ENCODE results near the gene MKLN1. TPM values are rescaled to one million over a fixed set of nuclear protein-coding genes. Genes with fewer than 3 reads are reported as not detected.

The MKLN1 gene
- total RNA-seq, 1 experiment from 2014 or later = 48.5 TPM

DNA sequence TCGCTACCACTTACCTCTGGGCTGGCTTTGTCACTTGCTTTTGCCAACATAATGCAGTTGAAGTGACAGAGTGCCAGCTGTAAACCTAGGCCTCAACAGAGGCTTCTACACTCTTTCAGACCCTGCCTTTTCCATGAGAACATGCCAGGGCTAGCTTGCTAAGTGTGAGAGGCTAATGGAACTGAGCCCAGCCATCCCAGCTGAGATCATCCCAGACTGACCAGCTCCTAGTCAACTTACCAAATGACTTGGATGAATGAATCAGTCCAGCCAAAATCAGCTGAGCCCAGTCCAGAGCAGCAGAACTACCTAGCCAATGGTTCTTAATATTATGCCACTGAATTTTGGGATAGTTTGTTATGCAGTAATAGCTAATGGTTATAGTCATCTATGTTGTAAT lies 34.7 kb upstream of the MKLN1 start:
- Histone ChIP-seq H3K4me2 (ENCODE audit: low read length) (no peak overlapping the region), H3K4me3 (replicated peaks in 1 of 2; ENCODE audit: low read depth in 1 of 2, low read length in 2 of 2) (no peak overlapping the region), H2AFZ (ENCODE audit: low read depth, low read length, poor library complexity, severe bottlenecking) (no peak overlapping the region), H3K9me3 (ENCODE audit: control insufficient read depth in 1 of 2, insufficient read depth in 1 of 2, low read depth in 1 of 2, low read length in 2 of 2) (no peaks in the 10 kb centered on the region), H3K9ac (ENCODE audit: low read length) (no peak overlapping the region), H3K4me1 (ENCODE audit: control insufficient read depth in 1 of 2, insufficient read depth in 2 of 2, low read length in 2 of 2) (no peaks in the 10 kb centered on the region), H3K27me3 (ENCODE audit: insufficient read depth, low read length) (no peaks in the 10 kb centered on the region), H3K79me2 (ENCODE audit: insufficient read depth, low read length) (no peaks in the 10 kb centered on the region), H4K20me1 (ENCODE audit: insufficient read depth) (no peaks in the 10 kb centered on the region), H3K27ac (ENCODE audit: low read depth, low read length) (no peak overlapping the region), H3K9me2 (ENCODE audit: insufficient read depth) (no peaks in the 10 kb centered on the region), H3K36me3 (ENCODE audit: control insufficient read depth in 1 of 2, insufficient read depth in 2 of 2, low read length in 2 of 2) (no peaks in the 10 kb centered on the region)
- no peak for DNase-seq (ENCODE audit: low read depth, low spot score)
- no TSS peak for BruUV-seq (replicated peaks)
- ChIA-PET POLR2A (no interaction called here), CTCF (interaction anchor here (1.2 kb wide), 1 partner anchor 10 kb away, joined by 6 read pairs; no protein-coding TSS in a partner anchor), RAD21 (ENCODE audit: low non-redundant PET in 1 of 2, low total read pairs in 2 of 2, uncharacterized antibody in 2 of 2, unreplicated experiment in 2 of 2) (no interaction called here)
- no peak for TF ChIP-seq CEBPB (IDR thresholded peaks at IDR 0.05; ENCODE audit: low read depth)
- TF ChIP-seq, protein P1, sequence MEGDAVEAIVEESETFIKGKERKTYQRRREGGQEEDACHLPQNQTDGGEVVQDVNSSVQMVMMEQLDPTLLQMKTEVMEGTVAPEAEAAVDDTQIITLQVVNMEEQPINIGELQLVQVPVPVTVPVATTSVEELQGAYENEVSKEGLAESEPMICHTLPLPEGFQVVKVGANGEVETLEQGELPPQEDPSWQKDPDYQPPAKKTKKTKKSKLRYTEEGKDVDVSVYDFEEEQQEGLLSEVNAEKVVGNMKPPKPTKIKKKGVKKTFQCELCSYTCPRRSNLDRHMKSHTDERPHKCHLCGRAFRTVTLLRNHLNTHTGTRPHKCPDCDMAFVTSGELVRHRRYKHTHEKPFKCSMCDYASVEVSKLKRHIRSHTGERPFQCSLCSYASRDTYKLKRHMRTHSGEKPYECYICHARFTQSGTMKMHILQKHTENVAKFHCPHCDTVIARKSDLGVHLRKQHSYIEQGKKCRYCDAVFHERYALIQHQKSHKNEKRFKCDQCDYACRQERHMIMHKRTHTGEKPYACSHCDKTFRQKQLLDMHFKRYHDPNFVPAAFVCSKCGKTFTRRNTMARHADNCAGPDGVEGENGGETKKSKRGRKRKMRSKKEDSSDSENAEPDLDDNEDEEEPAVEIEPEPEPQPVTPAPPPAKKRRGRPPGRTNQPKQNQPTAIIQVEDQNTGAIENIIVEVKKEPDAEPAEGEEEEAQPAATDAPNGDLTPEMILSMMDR (IDR thresholded peaks at IDR 0.05 in 2 of 3, conservative IDR thresholded peaks at IDR 0.05 in 1 of 3; ENCODE audit: borderline replicate concordance in 1 of 3, insufficient read depth in 1 of 3, low read depth in 2 of 3, low read length in 2 of 3) = no peak
- no peak for TF ChIP-seq ELF1 (IDR thresholded peaks at IDR 0.05; ENCODE audit: borderline replicate concordance, low read depth)
- TF ChIP-seq TCF7L2 (IDR thresholded peaks at IDR 0.05; ENCODE audit: borderline replicate concordance, extremely low read depth, insufficient read depth, insufficient read length) = no peak
- TF ChIP-seq ZFX (IDR thresholded peaks at IDR 0.05) = no peak
- no peak for TF ChIP-seq YY1 (IDR thresholded peaks at IDR 0.05; ENCODE audit: extremely low read depth, insufficient replicate concordance, low read depth, low read length)
- TF ChIP-seq JUND (IDR thresholded peaks at IDR 0.05) = no peak
- TF ChIP-seq, protein P2, sequence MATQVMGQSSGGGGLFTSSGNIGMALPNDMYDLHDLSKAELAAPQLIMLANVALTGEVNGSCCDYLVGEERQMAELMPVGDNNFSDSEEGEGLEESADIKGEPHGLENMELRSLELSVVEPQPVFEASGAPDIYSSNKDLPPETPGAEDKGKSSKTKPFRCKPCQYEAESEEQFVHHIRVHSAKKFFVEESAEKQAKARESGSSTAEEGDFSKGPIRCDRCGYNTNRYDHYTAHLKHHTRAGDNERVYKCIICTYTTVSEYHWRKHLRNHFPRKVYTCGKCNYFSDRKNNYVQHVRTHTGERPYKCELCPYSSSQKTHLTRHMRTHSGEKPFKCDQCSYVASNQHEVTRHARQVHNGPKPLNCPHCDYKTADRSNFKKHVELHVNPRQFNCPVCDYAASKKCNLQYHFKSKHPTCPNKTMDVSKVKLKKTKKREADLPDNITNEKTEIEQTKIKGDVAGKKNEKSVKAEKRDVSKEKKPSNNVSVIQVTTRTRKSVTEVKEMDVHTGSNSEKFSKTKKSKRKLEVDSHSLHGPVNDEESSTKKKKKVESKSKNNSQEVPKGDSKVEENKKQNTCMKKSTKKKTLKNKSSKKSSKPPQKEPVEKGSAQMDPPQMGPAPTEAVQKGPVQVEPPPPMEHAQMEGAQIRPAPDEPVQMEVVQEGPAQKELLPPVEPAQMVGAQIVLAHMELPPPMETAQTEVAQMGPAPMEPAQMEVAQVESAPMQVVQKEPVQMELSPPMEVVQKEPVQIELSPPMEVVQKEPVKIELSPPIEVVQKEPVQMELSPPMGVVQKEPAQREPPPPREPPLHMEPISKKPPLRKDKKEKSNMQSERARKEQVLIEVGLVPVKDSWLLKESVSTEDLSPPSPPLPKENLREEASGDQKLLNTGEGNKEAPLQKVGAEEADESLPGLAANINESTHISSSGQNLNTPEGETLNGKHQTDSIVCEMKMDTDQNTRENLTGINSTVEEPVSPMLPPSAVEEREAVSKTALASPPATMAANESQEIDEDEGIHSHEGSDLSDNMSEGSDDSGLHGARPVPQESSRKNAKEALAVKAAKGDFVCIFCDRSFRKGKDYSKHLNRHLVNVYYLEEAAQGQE (IDR thresholded peaks at IDR 0.05; ENCODE audit: low read depth) = no peak
- TF ChIP-seq RAD21 (IDR thresholded peaks at IDR 0.05; ENCODE audit: low read depth) = no peak
- TF ChIP-seq ZNF274 (IDR thresholded peaks at IDR 0.05; ENCODE audit: low read depth, low read length) = no peak
- no peak for TF ChIP-seq SIN3A (IDR thresholded peaks at IDR 0.05; ENCODE audit: low read depth)
- no peak for TF ChIP-seq EGR1 (IDR thresholded peaks at IDR 0.05; ENCODE audit: low read depth)
- TF ChIP-seq, protein P3, sequence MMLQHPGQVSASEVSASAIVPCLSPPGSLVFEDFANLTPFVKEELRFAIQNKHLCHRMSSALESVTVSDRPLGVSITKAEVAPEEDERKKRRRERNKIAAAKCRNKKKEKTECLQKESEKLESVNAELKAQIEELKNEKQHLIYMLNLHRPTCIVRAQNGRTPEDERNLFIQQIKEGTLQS (IDR thresholded peaks at IDR 0.05) = no peak
- TF ChIP-seq POLR2AphosphoS5 (IDR thresholded peaks at IDR 0.05; ENCODE audit: low read depth, low read length) = no peak
- TF ChIP-seq POLR2A (IDR thresholded peaks at IDR 0.05; ENCODE audit: borderline replicate concordance, extremely low read depth, insufficient read depth, insufficient read length) = no peak
- no peak for TF ChIP-seq SRF (IDR thresholded peaks at IDR 0.05; ENCODE audit: low read depth)
- TF ChIP-seq, protein P4, sequence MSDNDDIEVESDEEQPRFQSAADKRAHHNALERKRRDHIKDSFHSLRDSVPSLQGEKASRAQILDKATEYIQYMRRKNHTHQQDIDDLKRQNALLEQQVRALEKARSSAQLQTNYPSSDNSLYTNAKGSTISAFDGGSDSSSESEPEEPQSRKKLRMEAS (IDR thresholded peaks at IDR 0.05) = no peak
- no peak for ATAC-seq
- intact Hi-C loops (cut with micrococcal nuclease) = no loop called here

Data from HCT116 (cell line).